Measurements from ENCODE around the gene COA6.
A peak's percentile ranks its signal among the peaks of the same experiment; 100 is the strongest.

The COA6 gene, protein sequence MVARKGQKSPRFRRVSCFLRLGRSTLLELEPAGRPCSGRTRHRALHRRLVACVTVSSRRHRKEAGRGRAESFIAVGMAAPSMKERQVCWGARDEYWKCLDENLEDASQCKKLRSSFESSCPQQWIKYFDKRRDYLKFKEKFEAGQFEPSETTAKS

DNA sequence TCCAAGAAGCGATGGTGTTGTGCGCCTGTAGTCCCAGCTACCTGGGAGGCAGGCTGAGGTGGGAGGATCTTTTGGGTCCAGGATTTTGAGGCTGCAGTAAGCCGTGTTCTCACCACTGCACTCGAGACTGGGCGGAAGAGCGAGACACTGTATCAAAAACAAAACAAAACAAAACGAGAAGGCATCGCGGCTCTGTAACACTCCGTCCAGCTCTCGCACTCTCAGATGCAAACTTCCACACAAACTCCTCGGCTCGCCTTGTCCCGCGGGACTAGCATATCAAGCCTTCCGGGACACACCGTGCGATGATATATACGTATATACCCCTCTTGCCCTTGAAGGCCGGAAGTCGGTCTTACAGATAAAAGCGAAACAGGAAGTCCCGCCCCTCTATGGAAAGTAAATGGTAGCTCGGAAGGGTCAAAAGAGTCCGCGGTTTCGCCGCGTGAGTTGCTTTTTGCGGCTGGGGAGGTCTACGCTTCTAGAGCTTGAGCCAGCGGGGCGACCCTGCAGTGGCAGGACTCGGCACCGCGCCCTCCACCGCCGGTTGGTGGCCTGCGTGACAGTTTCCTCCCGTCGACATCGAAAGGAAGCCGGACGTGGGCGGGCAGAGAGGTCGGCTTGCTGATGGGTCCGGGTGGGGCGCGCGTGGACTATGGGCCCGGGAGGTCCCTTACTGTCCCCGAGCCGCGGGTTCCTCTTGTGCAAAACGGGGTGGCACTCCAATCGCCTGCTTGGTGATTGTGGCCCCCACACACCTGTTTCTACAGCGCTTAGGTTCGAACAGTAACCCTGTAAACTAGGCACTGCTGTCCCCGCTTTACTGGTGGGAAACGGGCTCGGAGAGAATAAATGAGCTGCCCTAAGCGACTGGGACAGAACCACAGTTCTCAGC is at the start of gene COA6:
Gene COA6, plus strand, starts transcription at position 393 of the 895 bp plus-strand sequence. Its CDS starts 11 bp downstream, at position 404.
- TF ChIP-seq ZNF274 (IDR thresholded peaks at IDR 0.05; ENCODE audit: low read depth, low read length): no peak

DNA sequence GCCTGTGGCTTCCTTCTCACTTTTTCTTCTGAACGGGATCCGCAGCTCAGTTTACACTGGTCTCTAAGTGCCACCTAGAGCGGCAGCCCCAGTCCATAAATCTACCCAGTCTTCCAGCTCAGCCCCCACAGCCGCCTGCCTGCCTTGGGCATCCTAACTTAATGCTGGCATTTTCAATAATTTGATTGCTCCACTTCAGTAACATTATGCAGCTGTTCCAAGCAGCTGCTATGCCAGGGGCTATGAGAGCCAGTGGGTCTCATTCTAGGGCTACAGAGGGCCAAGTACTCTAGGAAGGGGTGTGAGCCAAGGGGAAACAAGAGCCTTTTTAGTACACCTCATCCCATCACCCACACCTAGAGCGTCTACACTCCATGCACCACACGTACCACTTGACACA is 48.4 kb upstream of the COA6 start:
- H3K4me3 ChIP-seq (ENCODE audit: low read length): no peak overlapping the region
- no peak for TF ChIP-seq ZNF274 (IDR thresholded peaks at IDR 0.05; ENCODE audit: low read depth, low read length)

More for the DNA sequence above, at the start of gene COA6:
- peak within 1 kb of the TSS; percentile 93 for H3K4me3 ChIP-seq (ENCODE audit: low read length)

GRCh38 chr1:234325878-234326496 is 47.3 kb upstream of the COA6 start:
- no peak for TF ChIP-seq ZNF274 (IDR thresholded peaks at IDR 0.05; ENCODE audit: low read depth, low read length)
- peak overlapping the region; percentile 69 for H3K4me3 ChIP-seq (ENCODE audit: low read length)

DNA sequence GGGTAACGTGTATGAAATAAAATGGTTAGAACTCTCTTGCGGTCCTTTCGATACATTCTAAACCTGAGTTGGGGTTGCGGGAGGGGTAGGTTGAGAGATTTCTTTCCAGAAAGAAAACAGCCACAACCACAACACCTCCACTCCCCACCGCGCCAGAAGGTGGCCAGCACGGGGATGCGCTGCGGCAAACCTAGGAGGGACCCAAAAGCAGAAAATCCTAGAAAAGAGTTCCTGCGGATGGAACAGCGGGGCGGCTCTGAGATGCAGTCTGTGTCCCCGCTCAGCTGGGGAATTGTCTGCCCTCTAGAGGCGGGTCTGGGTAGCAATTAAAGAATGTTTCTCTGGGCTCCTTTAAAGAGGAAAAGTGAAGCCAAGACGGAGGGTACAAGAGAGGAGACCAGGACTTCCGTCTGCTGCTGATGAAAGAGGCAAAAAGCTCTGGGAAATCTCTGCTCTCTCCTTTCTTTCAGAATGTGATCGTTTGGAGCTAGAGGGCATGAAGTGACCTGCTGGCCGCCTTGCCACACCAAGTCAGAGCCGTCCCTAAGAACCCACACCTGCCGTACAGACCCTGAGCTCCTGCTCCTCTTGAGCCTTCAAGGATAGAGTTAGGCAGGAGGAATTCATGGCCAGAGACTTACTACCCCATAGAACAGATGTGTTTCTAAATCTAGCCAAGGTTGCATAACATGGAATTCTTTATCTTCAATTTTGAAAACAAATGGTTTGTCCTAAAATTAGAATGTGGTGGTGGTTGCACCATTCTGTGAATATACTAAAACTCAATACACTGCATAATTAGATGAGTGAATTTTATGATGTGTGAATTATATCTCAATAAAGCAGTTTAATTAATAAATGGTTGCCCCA is 46.5 kb upstream of the COA6 start:
- no peak for TF ChIP-seq ZNF274 (IDR thresholded peaks at IDR 0.05; ENCODE audit: low read depth, low read length)
- peak overlapping the region; percentile 69 for H3K4me3 ChIP-seq (ENCODE audit: low read length)

- no peak for TF ChIP-seq ZNF274 (IDR thresholded peaks at IDR 0.05; ENCODE audit: low read depth, low read length)
- no peak overlapping the region for H3K4me3 ChIP-seq (ENCODE audit: low read length)
Measured at GRCh38 chr1:234327577-234328164, 45.6 kb upstream of the COA6 start.

DNA sequence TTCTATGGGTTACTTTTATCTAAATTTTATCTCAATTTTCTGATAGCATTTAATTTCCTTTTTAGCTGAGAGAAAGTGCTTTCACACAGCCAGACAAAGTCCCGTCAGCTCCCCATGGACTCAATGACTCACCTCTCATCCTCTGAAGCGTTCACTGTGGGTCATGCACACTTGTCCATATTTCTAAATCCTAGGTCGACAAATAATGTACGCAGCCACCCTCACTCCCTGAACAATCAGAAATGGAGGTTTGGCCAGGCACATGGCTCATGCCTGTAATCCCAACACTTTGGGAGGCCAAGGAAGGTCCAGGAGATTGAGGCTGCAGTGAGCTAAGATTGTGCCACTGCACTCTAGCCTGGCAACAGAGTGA is 42.4 kb upstream of the COA6 start:
- no peak overlapping the region for H3K4me3 ChIP-seq (ENCODE audit: low read length)
- no peak for TF ChIP-seq ZNF274 (IDR thresholded peaks at IDR 0.05; ENCODE audit: low read depth, low read length)

DNA sequence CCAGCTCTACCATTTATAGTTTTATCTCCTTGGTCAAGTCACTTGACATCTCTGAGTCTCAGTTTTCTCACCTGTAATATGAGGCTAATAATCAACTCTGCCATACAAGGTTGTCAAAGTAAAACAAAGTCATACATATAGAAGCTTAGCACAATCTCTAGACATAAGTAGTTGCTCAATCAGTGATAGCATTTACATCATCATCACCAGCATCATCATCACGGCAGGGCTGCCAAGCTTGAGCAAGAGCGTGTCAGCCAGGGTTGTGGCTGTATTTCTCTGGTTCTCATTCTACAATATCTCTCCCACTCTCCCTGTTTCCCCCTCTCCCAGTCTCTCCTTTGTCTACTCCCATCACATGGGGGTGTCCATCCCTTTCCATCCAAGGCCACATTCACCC is 41.7 kb upstream of the COA6 start:
- no peak overlapping the region for H3K4me3 ChIP-seq (ENCODE audit: low read length)
- no peak for TF ChIP-seq ZNF274 (IDR thresholded peaks at IDR 0.05; ENCODE audit: low read depth, low read length)

GRCh38 chr1:234336359-234336758 is 36.9 kb upstream of the COA6 start:
- no peak for TF ChIP-seq ZNF274 (IDR thresholded peaks at IDR 0.05; ENCODE audit: low read depth, low read length)
- no peak overlapping the region for H3K4me3 ChIP-seq (ENCODE audit: low read length)

DNA sequence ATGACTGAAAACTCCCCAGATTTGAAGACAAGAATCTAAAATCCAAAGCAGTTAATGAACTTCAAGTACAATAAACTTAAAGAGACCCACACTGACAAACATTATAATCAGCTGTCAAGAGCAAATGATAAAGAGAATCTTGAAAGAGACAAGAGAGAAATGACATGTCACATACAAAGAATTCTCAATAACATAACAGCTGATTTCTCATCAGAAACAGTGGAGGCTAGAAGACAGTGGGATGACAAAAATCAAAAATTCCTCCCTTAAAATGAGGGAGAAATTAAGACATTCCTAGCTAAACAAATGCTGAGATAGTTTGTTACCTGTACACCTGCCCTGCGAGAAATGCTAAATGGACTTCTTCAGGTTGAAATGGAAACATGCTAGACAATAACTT is 36.0 kb upstream of the COA6 start:
- no peak overlapping the region for H3K4me3 ChIP-seq (ENCODE audit: low read length)
- TF ChIP-seq ZNF274 (IDR thresholded peaks at IDR 0.05; ENCODE audit: low read depth, low read length): no peak

- no peak for TF ChIP-seq ZNF274 (IDR thresholded peaks at IDR 0.05; ENCODE audit: low read depth, low read length)
- no peak overlapping the region for H3K4me3 ChIP-seq (ENCODE audit: low read length)
Measured at GRCh38 chr1:234340528-234340927, 32.7 kb upstream of the COA6 start.

DNA sequence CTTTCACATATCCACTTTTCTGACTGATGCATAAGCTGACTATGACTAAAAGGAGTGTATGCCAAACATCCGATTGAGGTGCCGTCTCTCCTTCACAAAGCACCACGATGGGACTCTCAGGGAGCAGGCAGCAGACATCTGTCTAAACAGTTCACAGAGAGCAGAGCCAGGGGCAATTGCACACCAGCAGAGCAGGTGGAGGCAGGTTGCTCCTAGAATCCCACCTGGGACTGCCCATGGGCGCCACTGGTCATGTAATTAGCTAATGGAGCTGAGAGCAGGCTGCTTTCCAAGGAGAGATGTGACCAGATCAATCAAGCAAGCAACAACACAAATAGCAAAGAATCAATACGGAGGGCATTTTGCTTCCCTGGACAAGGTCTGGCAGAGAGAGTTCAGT is 30.5 kb upstream of the COA6 start:
- H3K4me3 ChIP-seq (ENCODE audit: low read length): no peak overlapping the region
- TF ChIP-seq ZNF274 (IDR thresholded peaks at IDR 0.05; ENCODE audit: low read depth, low read length): no peak

DNA sequence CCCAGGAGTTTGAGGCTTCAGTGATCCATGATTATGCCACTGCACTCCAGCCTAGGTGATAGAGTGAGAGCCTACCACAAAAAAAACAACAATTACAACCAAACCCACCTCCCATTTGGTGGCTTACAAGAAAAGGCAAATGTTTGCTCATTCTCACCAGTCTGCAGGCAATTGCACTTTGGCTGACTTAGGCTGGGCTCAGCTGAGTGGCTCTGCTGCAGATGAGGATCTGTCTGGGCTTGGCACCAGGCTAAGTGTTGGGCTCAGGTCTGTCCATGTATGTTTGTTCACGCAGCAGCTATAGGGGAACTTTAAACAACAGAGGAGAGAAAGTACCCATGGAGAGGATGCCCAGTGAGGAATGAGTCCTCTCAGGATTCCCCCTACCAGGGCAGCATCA is 28.0 kb upstream of the COA6 start:
- no peak for TF ChIP-seq ZNF274 (IDR thresholded peaks at IDR 0.05; ENCODE audit: low read depth, low read length)
- H3K4me3 ChIP-seq (ENCODE audit: low read length): no peak overlapping the region

GRCh38 chr1:234348964-234349363 is 24.3 kb upstream of the COA6 start:
- TF ChIP-seq ZNF274 (IDR thresholded peaks at IDR 0.05; ENCODE audit: low read depth, low read length): no peak
- H3K4me3 ChIP-seq (ENCODE audit: low read length): no peak overlapping the region
